T-helper 1 cell treated with Interleukin-12 subunit alpha and Interleukin-12 subunit beta and Interleukin-4 antibody, amounts not matched to agents 30 μg/mL and 1 μg/mL, for 36 hours (primary cell): ENCODE data around the gene SIGLEC6.

Source experiments
- H3K27ac Mint-ChIP-seq: one replicate; pipeline ENCODE4 v1.8.0; 2021; ENCODE audit warnings: mild to moderate bottlenecking, mixed read lengths
- H3K27me3 Mint-ChIP-seq: one replicate; pipeline ENCODE4 v1.8.0; 2021; ENCODE audit warnings: low read depth, mixed read lengths
- H3K36me3 Mint-ChIP-seq: one replicate; pipeline ENCODE4 v1.8.0; 2021; ENCODE audit warnings: low read depth, mixed read lengths
- H3K4me1 Mint-ChIP-seq: one replicate; pipeline ENCODE4 v1.8.0; 2021; ENCODE audit warnings: low read depth, mixed read lengths
- H3K4me3 Mint-ChIP-seq: one replicate; pipeline ENCODE4 v1.8.0; 2021; ENCODE audit warnings: mild to moderate bottlenecking, moderate library complexity, mixed read lengths
- H3K9me3 Mint-ChIP-seq: one replicate; pipeline ENCODE4 v1.8.0; 2021; ENCODE audit warnings: mixed read lengths

The SIGLEC6 gene

DNA sequence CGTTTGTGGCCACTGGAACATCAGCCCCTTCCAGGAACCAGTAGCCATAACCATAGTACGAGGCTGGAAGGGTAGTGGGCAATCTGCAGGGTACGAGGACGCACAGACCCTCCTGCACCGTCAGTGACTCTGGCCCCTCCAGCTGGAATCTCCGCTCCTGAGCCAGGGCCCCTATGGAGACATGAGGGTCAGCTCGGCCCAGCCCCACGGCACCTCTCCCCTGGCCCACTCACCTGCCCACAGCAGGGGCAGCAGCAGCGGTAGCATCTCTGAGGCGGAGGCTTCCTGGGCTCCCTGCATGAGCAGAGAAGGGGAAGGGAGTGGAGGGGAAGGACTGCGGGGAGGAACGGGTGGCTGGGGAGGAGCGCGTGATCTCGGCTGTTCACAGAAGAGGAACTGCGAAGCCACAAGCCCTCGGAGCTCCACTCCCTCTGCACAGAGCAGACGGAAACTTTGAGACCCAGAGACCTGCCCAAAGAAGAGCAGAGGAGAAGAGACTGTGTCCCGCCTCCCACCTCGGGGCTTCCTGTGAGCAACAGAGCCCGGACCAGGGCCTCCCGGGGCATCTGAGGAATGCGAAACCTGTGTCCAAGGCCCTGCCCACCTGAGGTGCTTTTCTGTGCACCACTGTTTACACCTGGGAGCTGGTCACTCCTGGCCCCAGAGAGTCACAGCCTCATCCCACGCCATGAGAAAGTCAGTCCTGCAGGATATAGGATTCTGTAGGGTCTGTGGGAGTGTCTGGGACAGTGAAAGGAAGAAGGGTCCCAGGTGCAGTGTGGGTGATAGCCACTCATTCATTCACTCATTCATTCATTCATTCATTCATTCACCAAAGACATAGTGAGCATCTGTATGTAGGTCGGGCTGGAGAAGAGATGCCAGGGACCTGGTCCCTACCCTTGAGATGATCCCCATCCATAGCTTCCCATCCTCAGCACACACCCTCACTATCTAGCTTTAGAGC lies at the start of gene SIGLEC6:
Gene SIGLEC6 (minus strand): TSS at position 322 of the 967 bp plus-strand sequence. CDS start 22 bp downstream, at position 300.
- H3K27ac Mint-ChIP-seq = no peak within 1 kb of the TSS
- no peak within 1 kb of the TSS for H3K4me3 Mint-ChIP-seq
- no peaks in the 10 kb centered on the region for H3K36me3 Mint-ChIP-seq
- peaks cover 45% of the 10 kb centered on the region for H3K27me3 Mint-ChIP-seq
- no peaks in the 10 kb centered on the region for H3K9me3 Mint-ChIP-seq
- no peaks in the 10 kb centered on the region for H3K4me1 Mint-ChIP-seq

DNA sequence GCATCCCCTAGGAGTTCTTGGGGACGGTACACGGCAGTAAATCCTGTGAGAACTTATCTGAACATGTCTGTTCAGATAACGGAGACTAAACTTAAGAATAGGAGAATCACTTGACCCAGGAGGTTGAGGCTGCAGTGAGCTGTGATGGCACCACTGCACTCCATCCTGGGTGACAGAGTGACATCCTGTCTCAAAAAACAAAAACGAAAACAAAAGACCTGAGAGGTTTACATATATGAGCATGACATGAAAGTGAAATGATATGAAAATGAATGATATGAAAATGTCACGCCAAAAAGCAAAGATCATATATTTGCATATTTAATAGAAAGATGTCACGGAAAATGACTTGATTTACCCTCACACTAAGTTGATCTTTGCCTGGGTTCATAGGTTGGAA lies 45.4 kb upstream of the SIGLEC6 start:
- H3K27ac Mint-ChIP-seq = no peak overlapping the region
- peaks cover 6% of the 10 kb centered on the region for H3K9me3 Mint-ChIP-seq
- no peak overlapping the region for H3K4me3 Mint-ChIP-seq
- peaks cover 8% of the 10 kb centered on the region for H3K4me1 Mint-ChIP-seq
- no peaks in the 10 kb centered on the region for H3K27me3 Mint-ChIP-seq
- peaks cover 39% of the 10 kb centered on the region for H3K36me3 Mint-ChIP-seq

DNA sequence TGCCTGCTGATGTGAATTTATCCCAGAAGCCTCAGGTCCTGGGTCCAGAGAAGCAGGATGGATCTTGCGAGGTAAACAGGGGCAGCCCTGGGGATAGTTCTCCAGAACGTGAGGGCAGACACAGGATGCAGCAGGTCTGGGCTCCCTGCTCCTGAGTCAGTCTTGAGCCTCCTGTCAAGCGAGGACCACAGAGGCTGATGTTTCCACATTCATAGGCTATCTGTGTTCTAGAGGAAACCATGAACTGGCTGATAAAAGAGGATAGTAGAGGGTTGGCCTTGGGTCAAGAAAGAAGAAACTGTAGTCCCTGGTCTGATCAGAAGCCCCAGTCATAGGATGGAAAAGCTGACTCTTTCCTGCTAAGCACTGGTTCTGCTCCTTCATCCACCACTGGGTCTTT lies 41.9 kb upstream of the SIGLEC6 start:
- H3K9me3 Mint-ChIP-seq = peaks cover 9% of the 10 kb centered on the region

DNA sequence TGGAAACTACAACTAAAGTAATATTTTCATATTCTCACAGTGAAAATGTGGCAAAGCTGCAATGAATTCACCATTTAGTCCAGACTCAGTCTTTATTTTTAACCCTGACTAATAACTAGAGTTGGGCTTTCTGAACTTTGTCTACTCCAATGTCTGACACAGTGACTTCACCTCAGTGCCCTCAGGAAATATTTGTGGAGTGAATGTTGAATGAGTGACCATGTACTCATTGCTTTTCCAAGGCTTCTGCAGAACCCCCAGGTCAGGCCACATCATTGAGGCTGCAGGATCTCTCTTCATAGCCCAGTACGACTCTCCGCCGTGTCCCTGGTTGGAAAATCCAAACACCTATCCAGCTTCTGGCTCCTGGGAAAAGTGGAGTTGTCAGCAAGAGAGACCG lies 41.4 kb upstream of the SIGLEC6 start:
- Mint-ChIP-seq H3K4me1 (peaks cover 22% of the 10 kb centered on the region), H3K27me3 (peaks cover 15% of the 10 kb centered on the region), H3K9me3 (peaks cover 9% of the 10 kb centered on the region), H3K36me3 (peaks cover 27% of the 10 kb centered on the region), H3K4me3 (no peak overlapping the region), H3K27ac (no peak overlapping the region)

More for the DNA sequence above, 41.9 kb upstream of the SIGLEC6 start:
- H3K4me3 Mint-ChIP-seq = no peak overlapping the region
- peaks cover 27% of the 10 kb centered on the region for H3K36me3 Mint-ChIP-seq
- H3K4me1 Mint-ChIP-seq = peaks cover 22% of the 10 kb centered on the region
- no peak overlapping the region for H3K27ac Mint-ChIP-seq
- H3K27me3 Mint-ChIP-seq = peaks cover 10% of the 10 kb centered on the region

DNA sequence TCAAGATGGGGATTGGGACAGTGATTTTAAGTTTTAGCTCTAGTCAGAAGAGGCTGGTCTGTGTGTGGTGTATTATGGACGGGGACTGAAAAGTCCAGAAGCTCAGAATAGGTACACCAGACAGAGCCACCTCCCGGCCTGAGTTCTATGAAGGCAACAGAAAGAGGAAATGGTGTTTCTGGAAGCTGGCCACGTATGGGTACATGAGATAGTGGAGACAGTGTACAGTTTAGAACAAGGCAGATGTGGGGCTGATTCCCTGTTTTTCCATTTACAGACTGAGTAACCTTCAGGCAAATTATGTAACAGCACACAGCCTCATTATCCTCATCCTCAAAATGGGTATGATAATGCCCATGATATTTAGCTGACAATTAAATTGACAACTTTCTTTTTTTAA lies 40.9 kb upstream of the SIGLEC6 start:
- Mint-ChIP-seq H3K27ac (no peak overlapping the region), H3K27me3 (peaks cover 18% of the 10 kb centered on the region), H3K36me3 (peaks cover 25% of the 10 kb centered on the region), H3K9me3 (peaks cover 9% of the 10 kb centered on the region), H3K4me1 (peaks cover 22% of the 10 kb centered on the region), H3K4me3 (peak overlapping the region; percentile 97)

DNA sequence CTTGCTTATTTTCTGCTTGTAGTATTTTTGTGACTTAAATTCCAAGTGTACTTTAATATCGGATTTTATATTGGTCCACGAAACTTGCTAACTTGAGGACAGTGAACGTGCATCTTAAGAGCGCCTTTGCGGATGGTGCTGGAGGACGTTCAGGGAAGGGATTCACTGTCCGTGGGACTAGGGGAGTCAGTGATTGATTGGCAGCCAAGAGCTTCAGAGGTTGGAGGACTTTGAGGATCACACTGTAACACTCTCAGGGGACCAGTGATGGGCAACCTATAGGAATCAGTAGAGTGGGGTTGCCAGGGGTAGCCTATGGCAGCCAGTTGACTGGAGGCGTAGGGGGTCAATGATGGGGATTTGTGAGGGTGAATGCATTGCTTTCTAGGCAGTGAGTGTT lies 40.1 kb upstream of the SIGLEC6 start:
- peaks cover 21% of the 10 kb centered on the region for H3K4me1 Mint-ChIP-seq
- peak overlapping the region; percentile 97 for H3K4me3 Mint-ChIP-seq
- peak overlapping the region; percentile 42 for H3K27ac Mint-ChIP-seq
- peaks cover 9% of the 10 kb centered on the region for H3K9me3 Mint-ChIP-seq
- H3K36me3 Mint-ChIP-seq = peaks cover 18% of the 10 kb centered on the region
- peaks cover 19% of the 10 kb centered on the region for H3K27me3 Mint-ChIP-seq

DNA sequence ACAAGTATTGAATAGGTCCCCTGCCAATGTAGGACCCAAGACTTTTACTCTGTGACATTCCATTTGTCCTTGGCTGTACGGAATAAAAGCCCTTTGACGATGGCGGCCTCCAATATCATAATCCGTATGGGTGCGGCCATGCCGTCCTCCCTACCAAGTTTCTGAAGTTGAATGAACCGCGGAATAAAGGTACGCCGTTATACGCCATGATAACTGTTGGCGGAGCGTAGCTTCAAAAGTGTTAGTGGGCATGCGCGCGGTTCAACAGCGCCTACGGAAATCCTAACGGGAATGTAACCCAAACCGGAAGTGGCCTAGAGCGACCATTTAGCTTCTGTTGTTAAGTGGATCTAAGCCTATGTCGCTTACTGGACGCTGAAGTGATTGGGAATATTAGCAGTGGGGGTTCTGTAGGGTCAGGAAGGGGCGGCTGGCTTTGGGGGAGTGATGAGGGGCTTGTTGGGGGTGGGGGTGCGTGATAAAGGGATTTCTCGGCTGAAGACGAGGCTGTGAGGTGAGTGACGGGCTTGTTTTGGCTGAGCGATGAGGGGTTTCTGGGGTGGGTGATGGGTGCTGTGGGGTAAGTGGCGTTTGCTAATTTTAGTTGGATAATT lies 39.6 kb upstream of the SIGLEC6 start, which contains the start of gene ZNF175:
Gene ZNF175 (plus strand): TSS at position 322 of the 614 bp plus-strand sequence. CDS start 2,047 bp downstream, outside the sequence.
- Mint-ChIP-seq H3K9me3 (peaks cover 9% of the 10 kb centered on the region), H3K4me3 (peak within 1 kb of the TSS; percentile 97), H3K36me3 (peaks cover 17% of the 10 kb centered on the region), H3K27ac (peak within 1 kb of the TSS; percentile 83), H3K27me3 (peaks cover 22% of the 10 kb centered on the region), H3K4me1 (peaks cover 20% of the 10 kb centered on the region)

DNA sequence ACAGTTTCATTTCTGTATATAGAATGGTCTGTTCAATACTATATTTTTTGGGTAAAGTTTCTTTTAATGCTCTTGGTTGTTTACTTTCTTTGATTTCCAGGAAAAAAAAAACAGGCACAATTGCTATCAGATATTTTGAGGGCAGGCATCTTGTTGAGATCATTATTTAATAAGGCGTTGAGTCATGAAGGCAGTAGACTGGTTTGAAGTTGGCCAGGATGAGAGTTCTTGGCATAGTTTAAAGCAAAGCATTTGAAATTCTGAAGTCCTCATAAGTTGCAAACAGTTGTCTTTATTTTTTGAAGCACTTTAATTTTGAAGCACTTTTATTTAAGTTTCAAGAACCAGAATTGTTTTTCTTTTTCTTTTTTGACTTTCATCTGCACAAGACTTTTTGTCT lies 37.0 kb upstream of the SIGLEC6 start:
- H3K36me3 Mint-ChIP-seq = peaks cover 11% of the 10 kb centered on the region
- H3K27ac Mint-ChIP-seq = no peak overlapping the region
- H3K9me3 Mint-ChIP-seq = peaks cover 9% of the 10 kb centered on the region
- H3K4me1 Mint-ChIP-seq = peaks cover 20% of the 10 kb centered on the region
- peaks cover 30% of the 10 kb centered on the region for H3K27me3 Mint-ChIP-seq
- no peak overlapping the region for H3K4me3 Mint-ChIP-seq

DNA sequence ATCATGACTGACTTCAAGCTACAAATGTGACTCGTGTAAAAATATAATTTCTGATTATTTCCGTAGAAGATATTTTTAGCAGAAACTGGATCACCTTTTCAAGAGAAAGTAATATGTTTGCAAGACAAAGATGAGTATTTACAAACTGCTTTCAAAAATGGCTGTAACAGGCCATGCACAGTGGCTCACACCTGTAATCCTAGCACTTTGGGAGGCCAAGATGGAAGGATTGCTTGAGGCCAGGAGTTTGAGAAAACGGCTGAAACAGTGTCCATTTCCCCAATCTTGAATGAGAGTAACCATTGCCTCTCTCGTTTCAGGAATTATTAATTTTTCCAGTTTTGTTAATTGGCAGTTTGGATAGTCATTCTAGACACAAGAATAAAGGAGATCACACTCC lies 36.1 kb upstream of the SIGLEC6 start:
- Mint-ChIP-seq H3K9me3 (peaks cover 9% of the 10 kb centered on the region), H3K27ac (no peak overlapping the region), H3K4me1 (peaks cover 20% of the 10 kb centered on the region), H3K4me3 (no peak overlapping the region), H3K36me3 (peaks cover 8% of the 10 kb centered on the region), H3K27me3 (peaks cover 30% of the 10 kb centered on the region)

DNA sequence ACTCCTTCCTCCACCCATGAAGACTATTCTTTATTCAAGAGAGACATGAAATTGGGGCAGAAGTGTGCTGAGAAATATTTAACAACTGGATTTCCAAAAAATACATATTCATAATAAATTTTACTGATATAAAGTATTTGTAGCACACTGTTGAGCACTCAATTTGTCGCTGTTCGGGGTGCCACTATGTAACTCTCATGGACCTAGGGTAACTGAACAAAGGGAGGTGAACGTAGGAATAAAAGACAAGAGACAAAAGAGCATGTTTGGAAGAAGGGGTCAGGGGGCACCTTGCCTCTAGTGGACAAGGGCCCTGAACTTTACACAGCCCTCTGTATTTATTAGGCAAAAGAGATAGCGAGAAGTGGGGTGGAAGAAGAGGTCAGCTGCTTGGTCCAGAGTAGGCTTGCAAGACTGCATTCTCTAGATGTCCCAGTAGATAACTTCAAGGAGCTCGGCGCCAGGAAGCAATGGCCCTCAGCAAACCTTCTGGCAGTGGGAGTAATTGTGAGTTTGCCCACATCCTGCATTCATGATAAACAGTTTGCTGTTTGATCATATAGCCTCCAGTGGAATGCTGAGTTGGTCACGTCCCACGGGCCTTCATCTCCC lies 35.1 kb upstream of the SIGLEC6 start:
- Mint-ChIP-seq H3K27me3 (peaks cover 30% of the 10 kb centered on the region), H3K9me3 (peaks cover 6% of the 10 kb centered on the region), H3K4me1 (peaks cover 12% of the 10 kb centered on the region), H3K36me3 (peaks cover 4% of the 10 kb centered on the region), H3K27ac (no peak overlapping the region), H3K4me3 (no peak overlapping the region)

DNA sequence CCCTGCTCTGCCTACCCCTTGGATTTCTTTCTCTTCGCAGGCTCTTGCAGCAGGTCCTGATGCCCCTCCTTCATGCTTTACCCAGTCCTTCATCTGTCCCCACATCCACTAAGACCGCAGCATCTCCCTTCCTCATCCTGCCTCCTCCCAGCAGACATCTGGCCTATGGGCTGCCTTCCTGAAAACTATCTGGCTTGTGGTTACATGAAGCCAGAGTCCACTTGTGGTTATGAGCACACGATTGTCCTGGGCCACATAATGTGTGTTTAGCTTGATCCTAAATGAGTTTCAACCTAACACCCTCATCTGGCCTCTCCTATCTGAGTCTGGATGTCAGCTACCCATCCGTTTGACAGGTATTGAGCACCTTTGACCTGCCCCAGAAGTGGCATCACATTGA lies 34.1 kb upstream of the SIGLEC6 start:
- peaks cover 4% of the 10 kb centered on the region for H3K4me1 Mint-ChIP-seq
- no peak overlapping the region for H3K27ac Mint-ChIP-seq
- H3K27me3 Mint-ChIP-seq = peaks cover 32% of the 10 kb centered on the region
- H3K36me3 Mint-ChIP-seq = no peaks in the 10 kb centered on the region
- no peak overlapping the region for H3K4me3 Mint-ChIP-seq
- H3K9me3 Mint-ChIP-seq = peaks cover 3% of the 10 kb centered on the region

DNA sequence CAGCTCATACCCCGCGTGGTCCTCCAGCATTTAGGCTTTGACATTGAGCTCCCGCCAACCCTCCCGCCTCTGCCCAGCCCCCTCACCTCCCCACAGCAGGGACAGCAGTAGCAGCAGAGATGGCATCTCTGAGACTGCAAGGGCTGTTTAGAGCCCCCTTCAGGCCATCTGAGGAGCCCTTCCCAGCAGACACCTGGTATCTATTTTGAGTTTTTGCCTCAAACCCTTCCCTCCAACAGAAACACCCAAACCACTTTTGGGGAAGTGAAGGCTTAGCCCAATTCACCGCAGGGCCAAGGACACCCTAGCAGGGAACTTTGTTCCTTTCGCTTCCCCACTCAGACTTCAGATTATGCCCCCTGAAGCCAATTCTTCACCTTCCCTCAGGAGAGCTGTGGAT lies 33.3 kb upstream of the SIGLEC6 start:
- Mint-ChIP-seq H3K27me3 (peaks cover 30% of the 10 kb centered on the region), H3K4me1 (peaks cover 1% of the 10 kb centered on the region), H3K27ac (no peak overlapping the region), H3K9me3 (no peaks in the 10 kb centered on the region), H3K36me3 (no peaks in the 10 kb centered on the region), H3K4me3 (no peak overlapping the region)

DNA sequence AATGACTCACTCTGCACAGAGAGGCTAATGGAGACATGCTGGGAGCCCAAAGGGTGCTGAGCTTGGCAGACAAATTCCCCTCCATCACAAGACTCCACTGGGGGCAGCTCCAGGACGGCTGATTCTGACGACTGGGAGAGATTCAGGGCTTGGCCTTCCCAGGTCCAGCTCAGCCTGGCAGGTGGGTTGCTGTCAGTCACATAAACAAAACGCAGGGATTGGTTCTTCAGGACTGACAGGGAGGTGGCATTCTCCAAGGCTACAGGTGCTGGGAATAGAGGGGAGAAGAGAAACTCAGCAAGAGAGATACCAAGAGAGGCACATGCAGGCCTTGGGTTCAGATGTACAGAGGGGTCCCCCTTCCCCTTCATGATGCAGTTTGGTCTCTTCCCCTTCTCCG lies 28.9 kb upstream of the SIGLEC6 start:
- H3K27me3 Mint-ChIP-seq = peaks cover 10% of the 10 kb centered on the region
- H3K36me3 Mint-ChIP-seq = no peaks in the 10 kb centered on the region
- no peaks in the 10 kb centered on the region for H3K9me3 Mint-ChIP-seq
- no peaks in the 10 kb centered on the region for H3K4me1 Mint-ChIP-seq
- H3K27ac Mint-ChIP-seq = no peak overlapping the region
- H3K4me3 Mint-ChIP-seq = no peak overlapping the region

DNA sequence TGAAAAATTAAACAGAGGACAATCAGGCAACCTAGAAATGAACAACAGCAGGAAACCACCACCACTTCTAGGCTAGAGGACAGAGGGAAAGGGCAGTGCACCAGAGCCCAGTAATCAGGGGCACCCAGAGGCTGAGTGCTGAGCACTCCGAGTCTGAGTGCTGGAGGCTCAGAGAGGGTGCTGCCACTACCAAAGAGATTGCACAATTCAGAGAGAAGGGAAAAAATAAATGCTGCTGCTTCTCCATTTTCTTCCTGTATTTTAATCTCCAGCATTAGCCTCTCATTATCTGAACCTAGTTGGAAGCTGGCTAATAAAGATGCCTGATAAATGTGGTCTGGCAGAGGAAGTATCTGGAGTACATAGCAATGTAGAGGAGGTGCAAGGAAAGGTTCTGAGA lies 27.8 kb upstream of the SIGLEC6 start:
- H3K36me3 Mint-ChIP-seq = no peaks in the 10 kb centered on the region
- no peaks in the 10 kb centered on the region for H3K4me1 Mint-ChIP-seq
- no peaks in the 10 kb centered on the region for H3K9me3 Mint-ChIP-seq
- H3K4me3 Mint-ChIP-seq = no peak overlapping the region
- peaks cover 8% of the 10 kb centered on the region for H3K27me3 Mint-ChIP-seq
- H3K27ac Mint-ChIP-seq = no peak overlapping the region
